Tibial nerve (tissue), 4 donors: ENCODE results near the gene ARHGAP25. TPM values are rescaled to one million over a fixed set of nuclear protein-coding genes. Genes with fewer than 3 reads are reported as not detected.
"Not testable (repeated sequence)": the region's sequence is repeated elsewhere in the genome, so short reads cannot be mapped to it uniquely, and the experiment has no call there.

Experiments
- DNase-seq, 2 donors: peaks; one replicate each; pipeline ENCODE4 v3.0.0-alpha.2; 2019; ENCODE audit warnings: low spot score in 2 of 2
- H3K27ac ChIP-seq, 4 donors: fragments of 200-600 bp; sonication (generic) in 3 of 4; one replicate each; pipeline ENCODE4 v1.5.1; 2017 to 2019; ENCODE audit warnings: mild to moderate bottlenecking in 1 of 4
- H3K27me3 ChIP-seq, 2 donors: fragments of 200-600 bp; sonication (generic) in 1 of 2; one replicate each; pipeline versions ENCODE4 v1.5.1 to v1.6.0; 2017 to 2019
- H3K36me3 ChIP-seq, 3 donors: fragments of 200-600 bp; sonication (generic); one replicate each; pipeline ENCODE4 v1.5.1; 2018 to 2019
- H3K4me1 ChIP-seq, 4 donors: fragments of 200-600 bp; sonication (generic) in 3 of 4; one replicate each; pipeline ENCODE4 v1.5.1; 2017 to 2019
- H3K4me3 ChIP-seq, 4 donors: fragments of 200-600 bp; sonication (generic) in 3 of 4; one replicate each; pipeline ENCODE4 v1.5.1; 2017 to 2019; ENCODE audit warnings: mild to moderate bottlenecking in 1 of 4, moderate library complexity in 1 of 4
- H3K9me3 ChIP-seq, 4 donors: fragments of 200-600 bp; sonication (generic) in 3 of 4; one replicate each; pipeline ENCODE4 v1.5.1; 2017 to 2019
- EP300 ChIP-seq, 2 donors: sonication (generic); formaldehyde crosslinking; IDR thresholded peaks; one replicate each; pipeline ENCODE4 v1.6.1; 2017; ENCODE audit warnings: antibody characterized with exemption in 2 of 2, mild to moderate bottlenecking in 1 of 2
- POLR2A ChIP-seq, 2 donors: fragments of 450-650 bp; IDR thresholded peaks; one replicate each; pipeline ENCODE4 v1.6.1; 2017; ENCODE audit warnings: antibody characterized with exemption in 2 of 2, mild to moderate bottlenecking in 2 of 2, moderate library complexity in 2 of 2
- WGBS, 2 donors: methylation state at CpG; one replicate each; pipeline ENCODE4 v1.1.5; 2018; 5-methylcytosine and 5-hydroxymethylcytosine counted together
- total RNA-seq, 4 donors: library from RNA; depleted of rRNA; stranded (reverse); fragments of >200 nt; gene quantifications; one replicate each; pipeline ENCODE4 v1.1.0, GENCODE V29; 2016
- TF ChIP-seq, protein P1 (sequence below), 5 experiments: fragments of 200-600 bp in 3 of 5; fragments of 450-650 bp in 2 of 5; sonication (generic) in 3 of 5; IDR thresholded peaks; one replicate each; pipeline ENCODE4 v1.5.1; 2016 to 2019; ENCODE audit warnings: antibody characterized with exemption in 5 of 5, mild to moderate bottlenecking in 3 of 5, moderate library complexity in 2 of 5

Gene ARHGAP25
- total RNA-seq, 4 donors from 2014 or later: 4.3 to 9.6 (median 5.3) TPM

DNA sequence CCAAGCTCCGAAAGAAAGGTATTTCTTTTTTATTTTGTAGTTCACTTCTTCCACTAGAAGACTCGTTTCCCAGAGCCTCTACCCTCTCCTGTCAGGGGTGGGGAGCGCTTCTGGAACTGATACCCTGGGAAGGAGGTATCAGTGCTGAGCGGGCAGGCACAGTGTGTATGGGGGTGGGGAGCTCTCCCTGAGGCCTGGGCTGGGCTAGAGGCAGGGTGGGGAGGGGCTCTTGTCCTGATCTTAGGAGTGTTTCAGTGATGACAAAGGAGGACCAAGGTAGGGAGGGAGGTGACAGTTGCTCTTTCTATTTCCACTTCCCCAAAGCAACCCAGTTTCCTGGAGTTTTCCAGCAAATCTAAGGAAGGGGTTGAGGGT is 65.4 kb downstream of the ARHGAP25 start:
- 59 to 73% methylated on average over 4 of the region's 4 CpGs for WGBS, 2 donors
- TF ChIP-seq POLR2A (IDR thresholded peaks at IDR 0.05) (no peak), EP300 (IDR thresholded peaks at IDR 0.05) (no peak)
- TF ChIP-seq, protein P1, sequence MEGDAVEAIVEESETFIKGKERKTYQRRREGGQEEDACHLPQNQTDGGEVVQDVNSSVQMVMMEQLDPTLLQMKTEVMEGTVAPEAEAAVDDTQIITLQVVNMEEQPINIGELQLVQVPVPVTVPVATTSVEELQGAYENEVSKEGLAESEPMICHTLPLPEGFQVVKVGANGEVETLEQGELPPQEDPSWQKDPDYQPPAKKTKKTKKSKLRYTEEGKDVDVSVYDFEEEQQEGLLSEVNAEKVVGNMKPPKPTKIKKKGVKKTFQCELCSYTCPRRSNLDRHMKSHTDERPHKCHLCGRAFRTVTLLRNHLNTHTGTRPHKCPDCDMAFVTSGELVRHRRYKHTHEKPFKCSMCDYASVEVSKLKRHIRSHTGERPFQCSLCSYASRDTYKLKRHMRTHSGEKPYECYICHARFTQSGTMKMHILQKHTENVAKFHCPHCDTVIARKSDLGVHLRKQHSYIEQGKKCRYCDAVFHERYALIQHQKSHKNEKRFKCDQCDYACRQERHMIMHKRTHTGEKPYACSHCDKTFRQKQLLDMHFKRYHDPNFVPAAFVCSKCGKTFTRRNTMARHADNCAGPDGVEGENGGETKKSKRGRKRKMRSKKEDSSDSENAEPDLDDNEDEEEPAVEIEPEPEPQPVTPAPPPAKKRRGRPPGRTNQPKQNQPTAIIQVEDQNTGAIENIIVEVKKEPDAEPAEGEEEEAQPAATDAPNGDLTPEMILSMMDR (IDR thresholded peaks at IDR 0.05): no peak
- Histone ChIP-seq H3K4me1 (peaks cover 0 to 5% (median 1%) of the 10 kb centered on the region in 4 donors), H3K4me3 (no peak overlapping the region), H3K36me3 (no peaks in the 10 kb centered on the region), H3K27me3 (no peaks in the 10 kb centered on the region), H3K9me3 (no peaks in the 10 kb centered on the region), H3K27ac (no peak overlapping the region)
- DNase-seq: no peak

DNA sequence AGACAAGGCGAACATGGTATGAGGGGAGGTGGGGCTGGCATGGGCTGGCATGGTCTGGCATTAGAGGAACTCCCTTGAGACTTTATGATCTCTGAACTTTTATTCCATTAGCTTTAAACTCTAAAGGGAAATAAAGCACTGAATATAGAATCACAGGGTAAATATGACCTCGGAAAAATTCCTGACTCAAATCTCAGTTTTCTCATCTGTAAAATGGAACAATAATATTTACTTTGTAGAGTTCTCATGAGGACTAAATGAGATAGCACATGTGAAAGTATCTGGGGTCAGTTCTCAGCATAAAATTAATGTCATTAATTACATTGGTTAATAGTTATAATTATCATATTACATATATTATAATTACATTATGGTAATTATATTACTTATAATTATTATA is 65.9 kb downstream of the ARHGAP25 start:
- Histone ChIP-seq H3K27me3 (no peaks in the 10 kb centered on the region), H3K9me3 (no peaks in the 10 kb centered on the region), H3K36me3 (no peaks in the 10 kb centered on the region), H3K4me3 (no peak overlapping the region), H3K27ac (no peak overlapping the region), H3K4me1 (peaks cover 0 to 5% (median 1%) of the 10 kb centered on the region in 4 donors)
- WGBS, 2 donors: 86 to 89% methylated on average over 2 of the region's 2 CpGs
- TF ChIP-seq EP300 (IDR thresholded peaks at IDR 0.05): no peak
- no peak for TF ChIP-seq POLR2A (IDR thresholded peaks at IDR 0.05)
- TF ChIP-seq, protein P1 (IDR thresholded peaks at IDR 0.05): no peak
- no peak for DNase-seq

DNA sequence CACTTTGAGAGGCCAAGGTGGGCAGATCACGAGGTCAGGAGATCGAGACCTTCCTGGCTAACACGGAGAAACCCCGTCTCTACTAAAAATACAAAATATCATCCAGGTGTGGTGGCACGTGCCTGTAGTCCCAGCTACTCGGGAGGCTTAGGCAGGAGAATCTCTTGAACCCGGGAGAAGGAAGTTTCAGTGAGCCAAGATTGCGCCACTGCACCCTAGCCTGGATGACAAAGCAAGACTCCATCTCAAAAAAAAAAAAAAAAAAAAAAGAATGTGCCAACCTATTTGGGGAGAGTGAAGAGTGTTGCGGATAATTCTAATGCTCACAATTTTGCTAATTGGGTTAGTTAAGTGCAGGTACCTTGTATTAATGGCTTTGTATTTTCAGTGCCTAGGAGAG is 67.5 kb downstream of the ARHGAP25 start:
- not testable (repeated sequence) for DNase-seq, H3K9me3 ChIP-seq
- WGBS, 2 donors: 90 to 91% methylated on average over 8 to 9 of the region's 9 CpGs

DNA sequence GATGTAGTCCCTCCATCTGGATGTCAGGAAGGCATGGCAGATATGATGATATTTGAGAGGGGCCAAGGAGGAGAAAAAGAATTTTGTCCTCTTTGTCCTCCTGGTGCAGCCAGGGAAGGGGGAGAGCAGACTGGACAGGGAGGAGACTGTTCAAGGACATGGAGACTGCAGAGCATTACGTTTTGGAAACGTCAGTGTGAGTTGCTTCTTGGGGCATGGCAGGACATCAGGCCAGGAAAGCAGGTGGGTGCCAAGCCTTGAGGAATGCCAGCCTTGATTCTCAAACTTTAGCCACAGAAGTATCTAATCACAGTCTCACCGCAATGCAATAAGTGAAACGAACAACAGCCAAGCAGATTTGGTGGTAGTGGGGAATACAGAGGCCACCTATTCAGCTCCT is 70.4 kb downstream of the ARHGAP25 start:
- no peak for DNase-seq
- no peaks in the 10 kb centered on the region for H3K9me3 ChIP-seq
- no peak for TF ChIP-seq POLR2A (IDR thresholded peaks at IDR 0.05)
- no peak for TF ChIP-seq EP300 (IDR thresholded peaks at IDR 0.05)
- TF ChIP-seq, protein P1 (IDR thresholded peaks at IDR 0.05): no peak

More for the DNA sequence above, 67.5 kb downstream of the ARHGAP25 start:
- H3K27me3 ChIP-seq, H3K36me3 ChIP-seq, H3K4me1 ChIP-seq, H3K4me3 ChIP-seq, H3K27ac ChIP-seq: not testable (repeated sequence)

DNA sequence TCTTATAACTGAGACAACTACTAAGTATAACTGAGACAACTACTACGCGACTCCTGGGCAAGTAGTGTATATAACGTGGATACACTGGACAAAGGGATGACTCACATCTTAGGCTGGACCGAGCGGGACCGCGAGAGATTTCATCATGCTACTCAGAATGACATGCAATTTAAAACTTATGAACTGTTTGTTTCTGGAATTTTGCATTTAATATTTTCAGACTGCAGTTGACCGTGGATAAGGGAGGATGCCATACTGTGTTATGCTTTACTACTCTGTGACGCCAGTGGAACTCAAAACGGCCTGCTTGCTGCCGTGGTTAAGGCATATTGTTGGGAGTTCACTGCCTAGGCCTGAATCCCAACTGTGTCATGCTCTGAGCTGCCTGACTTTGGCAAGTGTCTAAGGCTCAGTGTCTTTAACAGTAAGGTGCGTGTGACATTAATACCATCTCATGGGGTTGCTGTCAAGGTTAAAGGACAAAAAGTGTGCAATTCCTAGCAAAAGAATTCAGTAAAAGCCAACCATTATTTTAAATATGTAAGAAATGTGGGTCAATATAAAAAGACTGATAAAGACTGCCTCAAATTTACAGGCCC is 72.0 kb downstream of the ARHGAP25 start:
- peaks cover 0 to 21% (median 2%) of the 10 kb centered on the region in 4 donors for H3K4me1 ChIP-seq
- no peaks in the 10 kb centered on the region for H3K27me3 ChIP-seq
- no peaks in the 10 kb centered on the region for H3K36me3 ChIP-seq
- no peaks in the 10 kb centered on the region for H3K9me3 ChIP-seq
- TF ChIP-seq, protein P1 (IDR thresholded peaks at IDR 0.05): no peak
- TF ChIP-seq POLR2A (IDR thresholded peaks at IDR 0.05) (no peak), EP300 (IDR thresholded peaks at IDR 0.05) (no peak)
- H3K27ac ChIP-seq: no peak overlapping the region
- H3K4me3 ChIP-seq: no peak overlapping the region
- WGBS, 2 donors: 67 to 72% methylated on average over 12 of the region's 12 CpGs
- DNase-seq: no peak

More for the DNA sequence above, 70.4 kb downstream of the ARHGAP25 start:
- Histone ChIP-seq H3K4me1 (peaks cover 0 to 11% (median 0%) of the 10 kb centered on the region in 4 donors), H3K27ac (no peak overlapping the region), H3K36me3 (no peaks in the 10 kb centered on the region), H3K4me3 (no peak overlapping the region), H3K27me3 (no peaks in the 10 kb centered on the region)
- 86 to 89% methylated on average over 4 of the region's 4 CpGs for WGBS, 2 donors
